PC-3 (cell line): ENCODE data around the gene TBC1D2B. TPM values are rescaled to one million over a fixed set of nuclear protein-coding genes. Genes with fewer than 3 reads are reported as not detected.

Source experiments
- ATAC-seq: fragments of 200-7000 bp; cut with Tn5 transposase; 2 replicates; pipeline ENCODE4 v1.9.1; 2020; ENCODE audit warnings: mild to moderate bottlenecking, moderate library complexity
- Bru-seq: library from RNA; stranded (reverse); fragments of 400-500 nt; gene quantifications from one replicate; lab custom pipeline; 2021; lab: Mats Ljungman, UMichigan
- BruChase-seq, 2 experiments: library from RNA; stranded (reverse); fragments of 400-500 nt; gene quantifications; one replicate each; lab custom pipeline; 2021; lab: Mats Ljungman, UMichigan
- BruUV-seq: library from RNA; stranded (reverse); fragments of 400-500 nt; replicated peaks from 2 replicates; lab custom pipeline; 2021; lab: Mats Ljungman, UMichigan
- CTCF ChIA-PET: fragments of 300-600 bp; sonication (Branson Sonifier 250); formaldehyde crosslinking; loops from one replicate; lab custom pipeline; 2022; ENCODE audit warnings: antibody characterized with exemption; lab: Charles Lee
- POLR2A ChIA-PET: fragments of 300-600 bp; sonication (Branson Sonifier 250); formaldehyde crosslinking; loops from one replicate; lab custom pipeline; 2022; ENCODE audit warnings: antibody characterized with exemption; ENCODE audit not compliant: unreplicated experiment; lab: Charles Lee
- DNase-seq: peaks from one replicate; pipeline ENCODE4 v3.0.0-alpha.2; 2015
- H2AFZ ChIP-seq: fragments of 300-600 bp; sonication (generic); 2 replicates; pipeline ENCODE4 v1.6.0; 2016; ENCODE audit warnings: antibody characterized with exemption, low read length
- H3F3A ChIP-seq: fragments of 300-600 bp; sonication (generic); one replicate; pipeline ENCODE4 v1.6.0; 2017; ENCODE audit warnings: antibody characterized with exemption, low read length, control low read depth, mild to moderate bottlenecking; ENCODE audit not compliant: unreplicated experiment
- H3K27ac ChIP-seq: fragments of 300-600 bp; sonication (generic); 2 replicates; pipeline ENCODE4 v1.5.1; 2016; ENCODE audit warnings: mild to moderate bottlenecking, low read length
- H3K27me3 ChIP-seq: fragments of 300-600 bp; sonication (generic); 2 replicates; pipeline ENCODE4 v1.6.1; 2016; ENCODE audit warnings: low read length, mixed read lengths
- H3K36me3 ChIP-seq: fragments of 300-600 bp; sonication (generic); 2 replicates; pipeline ENCODE4 v1.6.1; 2016; ENCODE audit warnings: low read depth, mixed run types, low read length, mixed read lengths
- H3K4me1 ChIP-seq: fragments of 300-600 bp; sonication (generic); 2 replicates; pipeline ENCODE4 v1.5.1; 2016; ENCODE audit warnings: low read length; ENCODE audit not compliant: insufficient read depth
- H3K4me2 ChIP-seq: fragments of 300-600 bp; sonication (generic); 2 replicates; pipeline ENCODE4 v1.6.0; 2016; ENCODE audit warnings: low read length
- H3K4me3 ChIP-seq: fragments of 300-600 bp; sonication (generic); 2 replicates; pipeline ENCODE4 v1.5.1; 2016; ENCODE audit warnings: mild to moderate bottlenecking, low read length, mixed read lengths
- H3K79me2 ChIP-seq: fragments of 300-600 bp; sonication (generic); 2 replicates; pipeline ENCODE4 v1.6.1; 2017; ENCODE audit warnings: low read length, mixed read lengths
- H3K9ac ChIP-seq: fragments of 300-600 bp; sonication (generic); 2 replicates; pipeline ENCODE4 v1.6.0; 2016; ENCODE audit warnings: mild to moderate bottlenecking, low read length
- H3K9me2 ChIP-seq: fragments of 300-600 bp; sonication (generic); replicated peaks from 2 replicates; pipeline ENCODE4 v1.6.1; 2016; ENCODE audit warnings: mixed run types, low read length, mixed read lengths
- H3K9me3 ChIP-seq: fragments of 300-600 bp; sonication (generic); 2 replicates; pipeline ENCODE4 v1.6.1; 2016; ENCODE audit warnings: low read length, mixed read lengths
- H4K20me1 ChIP-seq: fragments of 300-600 bp; sonication (generic); 2 replicates; pipeline ENCODE4 v1.6.1; 2016; ENCODE audit warnings: low read length, mixed read lengths
- EZH2 ChIP-seq: fragments of 300-600 bp; sonication (generic); IDR thresholded peaks from one replicate; pipeline ENCODE4 v1.6.1; 2017; ENCODE audit warnings: antibody characterized with exemption, mild to moderate bottlenecking, low read length; ENCODE audit not compliant: unreplicated experiment
- EZH2phosphoT487 ChIP-seq: fragments of 300-600 bp; sonication (generic); IDR thresholded peaks from 2 replicates; pipeline ENCODE4 v1.6.1; 2018; ENCODE audit warnings: mild to moderate bottlenecking, antibody characterized with exemption, low read length, borderline replicate concordance
- intact Hi-C: fragments of 100-400 bp; cut with micrococcal nuclease; formaldehyde crosslinking; loops from 2 replicates; pipeline ENCODE4 v1.9.0; 2023
- long read RNA-seq: library from polyadenylated mRNA; unstranded; transcript quantifications from one replicate; pipeline ENCODE4 v2.0.0, GENCODE V29; 2021; ENCODE audit not compliant: unreplicated experiment
- total RNA-seq: library from RNA; depleted of rRNA; stranded (reverse); fragments of >200 nt; gene quantifications from 2 replicates; pipeline ENCODE4 v1.2.3, GENCODE V29; 2014; rRNA removed
- TF ChIP-seq, protein P1 (sequence below): fragments of 300-600 bp; sonication (generic); conservative IDR thresholded peaks from 2 replicates; pipeline ENCODE4 v1.5.1; 2017; ENCODE audit warnings: antibody characterized with exemption, low read depth, mild to moderate bottlenecking, low read length

TBC1D2B gene
- total RNA-seq (12.6 and 19.0 TPM in 2 replicates), Bru-seq, nascent RNA (percentile 52 among the genes with signal in this experiment), BruChase-seq, experiment 1, labeled RNA remaining after a 6-hour chase (percentile 55 among the genes with signal in this experiment), BruChase-seq, experiment 2, labeled RNA remaining after a 2-hour chase (percentile 53 among the genes with signal in this experiment)
- long read RNA-seq, full-length matches to known transcripts = 16 of 27 reads
- long read RNA-seq, partial matches to known transcripts = 5 of 27 reads
- long read RNA-seq, other reads (novel, unspliced or antisense) = 6 of 27 reads

DNA sequence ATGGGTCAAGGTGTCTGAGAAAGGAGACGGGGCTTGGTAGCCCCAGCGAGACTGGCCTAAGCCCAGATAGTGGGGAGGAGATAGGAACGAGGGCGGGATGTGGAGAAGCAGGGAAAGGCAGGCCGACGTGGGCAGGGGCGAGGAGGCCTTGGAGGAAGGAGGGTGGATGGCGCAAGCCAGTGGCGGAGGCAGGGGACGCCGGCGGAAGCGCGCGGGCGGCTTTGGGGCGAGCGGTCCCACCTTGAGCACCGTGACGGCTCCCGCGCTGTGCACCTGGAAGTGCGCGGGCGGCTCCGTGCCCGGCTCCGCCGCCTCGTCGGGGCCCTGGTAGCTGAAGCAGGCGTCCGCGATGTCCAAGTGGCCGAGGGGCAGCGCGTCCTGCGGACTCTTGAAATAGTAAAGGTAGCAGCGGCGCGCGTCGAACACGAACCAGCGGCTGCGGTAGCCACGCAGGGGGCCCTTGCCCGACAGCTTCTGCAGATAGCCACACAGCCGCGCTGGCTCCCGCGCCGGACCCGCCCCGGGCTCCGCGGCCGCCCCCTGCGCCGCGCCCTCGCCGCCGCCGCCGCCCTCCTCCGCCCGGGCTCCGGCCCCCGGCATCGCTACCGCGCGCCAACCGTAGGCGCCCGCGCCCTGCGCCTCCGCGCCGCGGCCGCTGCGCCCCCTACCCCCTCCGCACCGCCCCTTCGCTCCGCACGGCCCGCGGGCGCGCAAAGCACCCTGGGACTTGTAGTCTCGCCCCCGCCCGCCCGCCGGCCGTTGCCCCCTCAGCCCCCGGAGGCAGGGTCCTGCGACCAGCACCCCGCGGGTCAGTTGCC is at the start of gene TBC1D2B:
TSS of gene TBC1D2B (minus strand) at position 659 of the 818 bp plus-strand sequence. CDS start at position 600, 59 bp downstream.
- peaks cover 46% of the 10 kb centered on the region for H3K79me2 ChIP-seq
- H2AFZ ChIP-seq = peak within 1 kb of the TSS; percentile 90
- peaks cover 15% of the 10 kb centered on the region for H3K4me1 ChIP-seq
- peak within 1 kb of the TSS; percentile 62 for H3K9ac ChIP-seq
- no peaks in the 10 kb centered on the region for H3K27me3 ChIP-seq
- H3K9me3 ChIP-seq = no peaks in the 10 kb centered on the region
- no TSS peak for BruUV-seq
- no peaks in the 10 kb centered on the region for H3K9me2 ChIP-seq
- peak within 1 kb of the TSS; percentile 78 for H3K4me3 ChIP-seq
- no peaks in the 10 kb centered on the region for H4K20me1 ChIP-seq
- ATAC-seq (peak; percentile 66), DNase-seq (peak; percentile 52)
- 0 out of 2 replicates have a peak within 1 kb of the TSS, but pooled peaks have one; percentile 25 for H3K27ac ChIP-seq
- peak within 1 kb of the TSS; percentile 97 for H3K4me2 ChIP-seq
- POLR2A ChIA-PET = no interaction called here
- CTCF ChIA-PET = no interaction called here
- intact Hi-C loops = loop anchor here (10.0 kb wide), 1 partner anchor 72 kb away; no protein-coding TSS in a partner anchor
- H3F3A ChIP-seq = no peaks in the 10 kb centered on the region
- H3K36me3 ChIP-seq = no peaks in the 10 kb centered on the region
- no peak for TF ChIP-seq EZH2phosphoT487
- no peak for TF ChIP-seq EZH2
- TF ChIP-seq, protein P1, sequence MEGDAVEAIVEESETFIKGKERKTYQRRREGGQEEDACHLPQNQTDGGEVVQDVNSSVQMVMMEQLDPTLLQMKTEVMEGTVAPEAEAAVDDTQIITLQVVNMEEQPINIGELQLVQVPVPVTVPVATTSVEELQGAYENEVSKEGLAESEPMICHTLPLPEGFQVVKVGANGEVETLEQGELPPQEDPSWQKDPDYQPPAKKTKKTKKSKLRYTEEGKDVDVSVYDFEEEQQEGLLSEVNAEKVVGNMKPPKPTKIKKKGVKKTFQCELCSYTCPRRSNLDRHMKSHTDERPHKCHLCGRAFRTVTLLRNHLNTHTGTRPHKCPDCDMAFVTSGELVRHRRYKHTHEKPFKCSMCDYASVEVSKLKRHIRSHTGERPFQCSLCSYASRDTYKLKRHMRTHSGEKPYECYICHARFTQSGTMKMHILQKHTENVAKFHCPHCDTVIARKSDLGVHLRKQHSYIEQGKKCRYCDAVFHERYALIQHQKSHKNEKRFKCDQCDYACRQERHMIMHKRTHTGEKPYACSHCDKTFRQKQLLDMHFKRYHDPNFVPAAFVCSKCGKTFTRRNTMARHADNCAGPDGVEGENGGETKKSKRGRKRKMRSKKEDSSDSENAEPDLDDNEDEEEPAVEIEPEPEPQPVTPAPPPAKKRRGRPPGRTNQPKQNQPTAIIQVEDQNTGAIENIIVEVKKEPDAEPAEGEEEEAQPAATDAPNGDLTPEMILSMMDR = no peak

DNA sequence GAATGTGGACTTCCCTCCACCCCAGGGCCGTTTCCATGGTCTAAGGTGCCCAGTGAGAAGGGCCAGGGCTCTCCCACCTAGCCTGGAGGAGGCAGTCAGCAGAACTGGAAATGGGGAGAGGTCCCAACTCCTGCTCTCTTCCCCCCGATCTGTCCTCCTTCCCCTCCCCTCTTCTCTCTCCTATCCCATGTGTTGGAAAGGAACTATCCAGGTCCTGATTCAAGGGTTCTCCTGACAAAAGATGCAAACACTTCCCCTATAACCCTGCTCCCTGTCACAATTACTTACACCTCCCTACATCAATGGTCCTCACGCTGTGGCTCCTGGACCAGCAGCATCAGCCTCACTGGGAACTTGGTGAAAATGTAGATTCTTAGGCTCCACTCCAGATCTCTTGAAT is 47.8 kb upstream of the TBC1D2B start:
- BruUV-seq = no TSS peak

More for the DNA sequence above, 47.8 kb upstream of the TBC1D2B start:
- no peaks in the 10 kb centered on the region for H3F3A ChIP-seq
- no peaks in the 10 kb centered on the region for H3K9me3 ChIP-seq
- no peak overlapping the region for H3K4me3 ChIP-seq
- intact Hi-C loops = no loop called here
- no peaks in the 10 kb centered on the region for H3K27me3 ChIP-seq
- H3K4me2 ChIP-seq = no peak overlapping the region
- H3K79me2 ChIP-seq = no peaks in the 10 kb centered on the region
- peaks cover 16% of the 10 kb centered on the region; the same call in 1 of the 2 replicates for H3K4me1 ChIP-seq
- ChIA-PET CTCF (no interaction called here), POLR2A (no interaction called here)
- no peak overlapping the region for H3K27ac ChIP-seq
- no peaks in the 10 kb centered on the region for H3K9me2 ChIP-seq
- H3K9ac ChIP-seq = no peak overlapping the region
- DNase-seq (no peak), ATAC-seq (no peak)
- TF ChIP-seq, protein P1 = no peak
- TF ChIP-seq EZH2phosphoT487 (no peak), EZH2 (no peak)
- H4K20me1 ChIP-seq = no peaks in the 10 kb centered on the region
- H2AFZ ChIP-seq = no peak overlapping the region
- no peaks in the 10 kb centered on the region for H3K36me3 ChIP-seq
